Coronary artery (tissue), 2 donors: ENCODE results near the gene DGKZ.
"Not testable (repeated sequence)": the region's sequence is repeated elsewhere in the genome, so short reads cannot be mapped to it uniquely, and the experiment has no call there.

Source experiments
- DNase-seq: peaks from one replicate; pipeline ENCODE4 v3.0.0-alpha.2; 2017; ENCODE audit warnings: low spot score
- H3K27ac ChIP-seq, 2 donors: fragments of 200-600 bp; sonication (generic); one replicate each; pipeline ENCODE4 v1.5.1; 2016 to 2019
- H3K4me3 ChIP-seq: fragments of 200-600 bp; sonication (generic); 2 replicates; pipeline ENCODE4 v1.5.1; 2016; ENCODE audit warnings: mild to moderate bottlenecking, moderate library complexity
- TF ChIP-seq, protein P1 (sequence below): fragments of 200-600 bp; sonication (generic); IDR thresholded peaks from one replicate; pipeline ENCODE4 v1.5.1; 2019; ENCODE audit warnings: antibody characterized with exemption

The DGKZ gene

DNA sequence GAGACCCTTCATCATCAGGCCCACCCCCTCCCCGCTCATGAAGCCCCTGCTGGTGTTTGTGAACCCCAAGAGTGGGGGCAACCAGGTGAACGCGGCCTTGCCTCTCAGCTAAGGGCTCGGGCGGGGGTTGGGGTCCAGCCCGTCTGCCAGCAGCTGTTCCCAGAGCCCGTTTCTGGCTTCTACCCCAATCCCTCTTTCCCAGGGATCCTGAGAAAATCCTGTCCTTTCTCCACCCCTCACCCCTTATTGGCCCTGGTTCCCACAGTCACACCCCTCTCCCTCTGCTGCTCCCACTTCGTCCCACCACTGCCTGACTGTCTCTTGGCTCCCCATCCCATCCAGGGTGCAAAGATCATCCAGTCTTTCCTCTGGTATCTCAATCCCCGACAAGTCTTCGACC lies 24.8 kb downstream of the DGKZ start:
- H3K27ac ChIP-seq = no peak overlapping the region
- no peak overlapping the region for H3K4me3 ChIP-seq
- TF ChIP-seq, protein P1, sequence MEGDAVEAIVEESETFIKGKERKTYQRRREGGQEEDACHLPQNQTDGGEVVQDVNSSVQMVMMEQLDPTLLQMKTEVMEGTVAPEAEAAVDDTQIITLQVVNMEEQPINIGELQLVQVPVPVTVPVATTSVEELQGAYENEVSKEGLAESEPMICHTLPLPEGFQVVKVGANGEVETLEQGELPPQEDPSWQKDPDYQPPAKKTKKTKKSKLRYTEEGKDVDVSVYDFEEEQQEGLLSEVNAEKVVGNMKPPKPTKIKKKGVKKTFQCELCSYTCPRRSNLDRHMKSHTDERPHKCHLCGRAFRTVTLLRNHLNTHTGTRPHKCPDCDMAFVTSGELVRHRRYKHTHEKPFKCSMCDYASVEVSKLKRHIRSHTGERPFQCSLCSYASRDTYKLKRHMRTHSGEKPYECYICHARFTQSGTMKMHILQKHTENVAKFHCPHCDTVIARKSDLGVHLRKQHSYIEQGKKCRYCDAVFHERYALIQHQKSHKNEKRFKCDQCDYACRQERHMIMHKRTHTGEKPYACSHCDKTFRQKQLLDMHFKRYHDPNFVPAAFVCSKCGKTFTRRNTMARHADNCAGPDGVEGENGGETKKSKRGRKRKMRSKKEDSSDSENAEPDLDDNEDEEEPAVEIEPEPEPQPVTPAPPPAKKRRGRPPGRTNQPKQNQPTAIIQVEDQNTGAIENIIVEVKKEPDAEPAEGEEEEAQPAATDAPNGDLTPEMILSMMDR = no peak
- no peak for DNase-seq

DNA sequence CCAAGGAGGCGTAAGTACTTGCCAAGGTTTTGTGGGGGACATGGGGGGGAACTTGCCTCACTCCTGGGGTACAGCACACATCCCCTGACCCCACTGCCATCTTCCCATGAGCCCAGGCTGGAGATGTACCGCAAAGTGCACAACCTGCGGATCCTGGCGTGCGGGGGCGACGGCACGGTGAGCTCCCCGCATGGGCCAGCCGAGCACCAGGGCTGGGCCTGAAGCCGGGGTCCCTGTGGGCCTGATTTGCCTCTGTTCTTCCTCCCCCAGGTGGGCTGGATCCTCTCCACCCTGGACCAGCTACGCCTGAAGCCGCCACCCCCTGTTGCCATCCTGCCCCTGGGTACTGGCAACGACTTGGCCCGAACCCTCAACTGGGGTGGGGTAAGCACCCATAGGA lies 25.2 kb downstream of the DGKZ start:
- not testable (repeated sequence) for DNase-seq, H3K4me3 ChIP-seq, H3K27ac ChIP-seq

DNA sequence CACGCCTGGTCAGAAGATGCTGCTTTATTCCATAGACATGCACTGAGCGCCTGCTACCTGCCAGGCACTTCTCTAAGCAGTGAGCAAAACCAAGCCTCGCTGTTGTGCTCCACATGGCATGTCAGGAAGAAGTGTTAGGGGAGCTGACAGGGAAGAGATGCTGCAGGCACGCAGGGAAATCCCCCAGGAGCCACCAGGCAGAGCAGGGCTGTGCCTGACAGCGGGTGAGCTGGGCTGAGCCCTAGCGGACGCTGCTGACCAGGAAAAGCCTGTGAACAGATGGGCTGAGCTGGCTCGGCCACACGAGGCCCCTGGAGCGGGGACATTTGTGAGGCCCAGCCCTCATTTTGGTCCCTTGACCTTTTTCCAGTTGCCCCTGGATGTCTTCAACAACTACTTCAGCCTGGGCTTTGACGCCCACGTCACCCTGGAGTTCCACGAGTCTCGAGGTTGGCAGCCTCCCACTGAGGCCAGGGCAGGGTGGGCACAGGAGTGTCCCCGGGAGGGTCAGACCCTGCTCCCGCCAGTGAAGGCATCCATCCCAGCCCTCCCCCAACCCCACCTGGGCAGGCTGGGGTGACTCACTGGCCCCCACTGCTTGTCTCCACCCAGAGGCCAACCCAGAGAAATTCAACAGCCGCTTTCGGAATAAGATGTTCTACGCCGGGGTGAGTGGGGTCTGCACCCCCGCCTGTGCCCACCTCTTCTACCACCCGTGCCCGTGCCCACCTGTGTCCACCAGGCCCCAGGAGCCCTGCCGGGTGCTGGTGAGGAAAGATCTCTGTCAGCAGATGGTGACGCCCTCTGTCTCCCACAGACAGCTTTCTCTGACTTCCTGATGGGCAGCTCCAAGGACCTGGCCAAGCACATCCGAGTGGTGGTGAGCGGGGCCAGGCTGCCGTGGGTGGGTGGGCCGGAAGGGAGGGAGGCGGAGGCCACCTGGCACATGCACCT lies 26.8 kb downstream of the DGKZ start:
- no peak for DNase-seq
- Histone ChIP-seq H3K27ac (no peak overlapping the region), H3K4me3 (no peak overlapping the region)
- TF ChIP-seq, protein P1 = no peak

DNA sequence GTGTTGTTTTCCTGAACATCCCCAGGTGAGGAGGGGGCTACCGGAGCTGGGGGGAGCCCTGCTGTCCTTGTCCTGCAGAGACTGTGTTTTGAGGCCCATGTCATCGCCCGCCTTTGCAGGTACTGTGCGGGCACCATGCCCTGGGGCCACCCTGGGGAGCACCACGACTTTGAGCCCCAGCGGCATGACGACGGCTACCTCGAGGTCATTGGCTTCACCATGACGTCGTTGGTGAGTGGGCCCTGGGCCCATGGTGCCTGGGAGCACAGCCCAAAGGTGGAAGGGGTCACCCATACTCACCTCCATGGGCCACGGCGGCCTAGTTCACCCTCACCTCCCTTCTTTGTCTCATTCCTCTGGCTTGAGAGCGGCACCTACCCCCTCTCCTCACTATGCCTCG lies 27.6 kb downstream of the DGKZ start:
- no peak for DNase-seq
- no peak overlapping the region for H3K4me3 ChIP-seq
- TF ChIP-seq, protein P1 = no peak
- H3K27ac ChIP-seq = no peak overlapping the region

DNA sequence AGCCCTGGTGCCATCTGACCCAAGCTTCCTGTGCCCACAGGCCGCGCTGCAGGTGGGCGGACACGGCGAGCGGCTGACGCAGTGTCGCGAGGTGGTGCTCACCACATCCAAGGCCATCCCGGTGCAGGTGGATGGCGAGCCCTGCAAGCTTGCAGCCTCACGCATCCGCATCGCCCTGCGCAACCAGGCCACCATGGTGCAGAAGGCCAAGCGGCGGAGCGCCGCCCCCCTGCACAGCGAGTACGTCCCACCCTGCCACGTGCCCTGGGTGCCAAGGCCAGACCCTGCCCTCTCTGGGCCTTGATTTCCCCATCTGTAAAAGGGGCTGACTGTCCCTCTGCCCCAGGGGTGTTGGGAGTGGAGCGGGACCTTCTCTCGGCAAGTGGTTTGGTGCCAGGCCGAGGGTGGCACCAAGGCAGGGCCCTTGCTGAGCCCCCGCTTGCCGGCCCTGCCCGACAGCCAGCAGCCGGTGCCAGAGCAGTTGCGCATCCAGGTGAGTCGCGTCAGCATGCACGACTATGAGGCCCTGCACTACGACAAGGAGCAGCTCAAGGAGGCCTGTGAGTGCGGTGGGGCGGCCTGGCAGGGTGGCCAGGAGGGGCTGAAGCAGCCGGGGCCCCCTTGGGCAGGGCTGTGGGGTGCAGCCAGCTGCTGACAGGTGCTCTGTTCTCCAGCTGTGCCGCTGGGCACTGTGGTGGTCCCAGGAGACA lies 28.3 kb downstream of the DGKZ start:
- no peak for DNase-seq
- no peak overlapping the region for H3K27ac ChIP-seq
- TF ChIP-seq, protein P1 = no peak
- H3K4me3 ChIP-seq = no peak overlapping the region

DNA sequence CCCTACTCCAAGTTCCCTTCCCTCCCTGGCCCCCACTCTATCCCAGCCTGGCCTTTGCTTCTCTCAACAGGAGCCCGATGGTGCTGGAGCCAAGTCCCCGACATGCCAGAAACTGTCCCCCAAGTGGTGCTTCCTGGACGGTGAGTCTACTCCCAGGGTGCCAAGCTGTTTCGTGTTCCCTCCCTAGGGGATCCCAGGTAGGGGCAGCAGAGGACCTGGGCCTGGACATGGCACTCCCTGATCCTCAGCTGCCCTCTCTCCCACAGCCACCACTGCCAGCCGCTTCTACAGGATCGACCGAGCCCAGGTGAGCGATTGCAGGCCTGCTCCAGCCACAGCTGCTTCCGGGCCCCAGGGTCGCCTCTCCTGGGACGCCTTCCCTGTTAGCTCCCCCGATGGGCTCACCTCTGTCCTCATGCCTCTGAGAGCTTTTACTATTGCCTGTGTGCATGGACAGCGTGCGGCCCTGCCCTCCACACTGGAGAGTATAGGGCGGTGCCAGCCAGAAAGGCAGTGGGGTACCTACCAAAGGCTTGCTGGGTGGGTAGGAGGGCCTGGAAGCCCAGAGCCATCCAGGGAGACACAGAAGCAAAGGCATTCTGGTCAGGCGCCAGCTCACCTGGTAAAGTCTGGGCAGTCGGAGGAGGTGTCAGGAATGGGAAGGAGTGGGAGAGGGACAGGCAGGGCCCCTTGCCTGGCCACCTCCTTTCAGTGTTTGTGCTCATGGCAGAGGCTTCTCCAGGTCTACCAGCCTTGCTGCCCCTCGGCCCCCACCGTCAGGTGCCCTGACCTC lies 29.2 kb downstream of the DGKZ start:
- Histone ChIP-seq H3K4me3 (no peak overlapping the region), H3K27ac (no peak overlapping the region)
- no peak for DNase-seq
- TF ChIP-seq, protein P1 = no peak

DNA sequence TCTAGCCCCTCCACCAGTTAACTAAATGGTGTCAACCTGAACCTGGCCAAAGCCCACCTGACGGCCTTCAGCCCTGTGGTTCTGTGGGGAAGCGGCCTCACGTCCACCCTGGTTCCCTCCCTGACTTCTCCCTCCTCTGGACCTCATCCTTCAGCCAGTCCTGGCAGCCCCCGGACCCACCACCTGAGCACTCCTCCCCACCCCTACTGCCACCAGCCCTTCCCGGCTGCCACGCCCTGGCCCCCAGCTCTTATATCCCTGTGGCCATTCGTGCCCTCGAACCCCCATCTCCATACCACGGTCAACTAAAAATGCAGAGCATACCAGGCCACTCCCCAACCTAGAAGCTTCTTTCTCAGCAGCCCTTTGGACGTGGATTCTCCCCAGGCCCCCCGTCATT lies 30.0 kb downstream of the DGKZ start:
- H3K4me3 ChIP-seq = no peak overlapping the region
- DNase-seq = no peak
- no peak overlapping the region for H3K27ac ChIP-seq
- TF ChIP-seq, protein P1 = no peak
